Panc1 (cell line): Measurements from ENCODE around the gene SOWAHC. TPM values are rescaled to one million over a fixed set of nuclear protein-coding genes. Genes with fewer than 3 reads are reported as not detected.

Experiments used
- ATAC-seq: fragments of 200-7000 bp; cut with Tn5 transposase; 2 replicates; pipeline ENCODE4 v1.9.1; 2020; ENCODE audit warnings: mild to moderate bottlenecking, moderate library complexity
- BruUV-seq: library from RNA; stranded (reverse); fragments of 400-500 nt; replicated peaks from 2 replicates; lab custom pipeline; 2021; lab: Mats Ljungman, UMichigan
- CTCF ChIA-PET: fragments of 300-600 bp; sonication (Branson Sonifier 250); formaldehyde crosslinking; loops from one replicate; lab custom pipeline; 2022; ENCODE audit warnings: antibody characterized with exemption; lab: Charles Lee
- POLR2A ChIA-PET: fragments of 300-600 bp; sonication (Branson Sonifier 250); formaldehyde crosslinking; loops from one replicate; lab custom pipeline; 2022; ENCODE audit warnings: antibody characterized with exemption; lab: Charles Lee
- DNase-seq: peaks from one replicate; pipeline ENCODE4 v3.0.0-alpha.2; 2010; ENCODE audit warnings: low read depth, low spot score
- H3K27ac ChIP-seq: 2 replicates; pipeline ENCODE4 v1.5.1; 2011; ENCODE audit warnings: mild to moderate bottlenecking, low read length, inconsistent platforms
- H3K27me3 ChIP-seq: fragments of 200-500 bp; sonication (Bioruptor generic); 2 replicates; pipeline ENCODE4 v1.6.0; 2014; ENCODE audit warnings: low read length, inconsistent platforms; ENCODE audit not compliant: control insufficient read depth, insufficient read depth
- H3K36me3 ChIP-seq: fragments of 200-500 bp; sonication (Bioruptor generic); 2 replicates; pipeline ENCODE4 v1.5.1; 2014; ENCODE audit warnings: inconsistent platforms, mild to moderate bottlenecking, low read length, moderate library complexity; ENCODE audit not compliant: control insufficient read depth, insufficient read depth
- H3K4me1 ChIP-seq: 2 replicates; pipeline ENCODE4 v1.5.1; 2011; ENCODE audit warnings: inconsistent platforms, mild to moderate bottlenecking, low read length, moderate library complexity; ENCODE audit not compliant: control insufficient read depth, insufficient read depth
- H3K4me3 ChIP-seq, 2 experiments: 2 replicates each; pipeline ENCODE4 v1.5.1; 2011 to 2012; ENCODE audit warnings: low read depth in 2 of 2, low read length in 2 of 2, mild to moderate bottlenecking in 2 of 2, inconsistent platforms in 1 of 2, moderate library complexity in 1 of 2
- H3K9me3 ChIP-seq: fragments of 200-500 bp; sonication (Bioruptor generic); 2 replicates; pipeline ENCODE4 v1.5.1; 2014; ENCODE audit warnings: low read depth, mild to moderate bottlenecking, inconsistent platforms, low read length, moderate library complexity; ENCODE audit not compliant: control insufficient read depth, insufficient read depth
- CTCF ChIP-seq: fragments of 450-650 bp; IDR thresholded peaks from 2 replicates; pipeline ENCODE4 v1.5.1; 2017; ENCODE audit warnings: mild to moderate bottlenecking
- POLR2AphosphoS5 ChIP-seq: IDR thresholded peaks from 2 replicates; pipeline ENCODE4 v1.6.1; 2012; ENCODE audit warnings: mild to moderate bottlenecking, low read depth, low read length, moderate library complexity
- REST ChIP-seq, 2 experiments: IDR thresholded peaks; 2 replicates each; pipeline ENCODE4 v1.6.1; 2011 to 2012; ENCODE audit warnings: low read depth in 2 of 2, control low read depth in 1 of 2, low read length in 1 of 2, mild to moderate bottlenecking in 1 of 2, moderate library complexity in 1 of 2; ENCODE audit not compliant: insufficient read depth in 1 of 2
- SIN3A ChIP-seq: IDR thresholded peaks from 2 replicates; pipeline ENCODE4 v1.6.1; 2012; ENCODE audit warnings: low read depth, mild to moderate bottlenecking, low read length, moderate library complexity, borderline replicate concordance; ENCODE audit not compliant: insufficient read depth
- TCF7L2 ChIP-seq: IDR thresholded peaks from 2 replicates; pipeline ENCODE4 v1.6.1; 2011; ENCODE audit warnings: mild to moderate bottlenecking, low read depth, low read length, inconsistent platforms
- in situ Hi-C: cut with HindIII; loops from 2 replicates; pipeline ENCODE4 v1.10.0; 2016; ENCODE audit warnings: low sequenced_read_pairs, low pct_unique_long_range_greater_than_20kb
- intact Hi-C: fragments of 100-400 bp; cut with micrococcal nuclease; formaldehyde crosslinking; loops from one replicate; pipeline ENCODE4 v1.10.0; 2022; ENCODE audit not compliant: unreplicated experiment
- total RNA-seq: library from RNA; stranded (reverse); gene quantifications from one replicate; pipeline ENCODE4 v1.2.1, GENCODE V29; 2021; ENCODE audit not compliant: unreplicated experiment

SOWAHC gene
- total RNA-seq, 1 experiment from 2014 or later: 23.4 TPM

GRCh38 chr2:109582928-109583895 is 31.0 kb upstream of the SOWAHC start:
- no peak for ATAC-seq
- intact Hi-C loops: no loop called here
- in situ Hi-C loops: no loop called here
- ChIA-PET POLR2A (no interaction called here), CTCF (no interaction called here)
- Histone ChIP-seq H3K27me3 (no peaks in the 10 kb centered on the region), H3K4me3 (no peak overlapping the region), H3K4me1 (no peaks in the 10 kb centered on the region), H3K36me3 (peaks cover 6% of the 10 kb centered on the region; the same call in 1 of the 2 replicates), H3K27ac (no peak overlapping the region), H3K9me3 (no peaks in the 10 kb centered on the region)
- no TSS peak for BruUV-seq
- no peak for DNase-seq
- TF ChIP-seq CTCF (no peak), POLR2AphosphoS5 (no peak), REST (IDR thresholded peaks at IDR 0.05; ENCODE audit: insufficient read depth in 1 of 2, low read depth in 2 of 2, low read length in 1 of 2) (no peak), SIN3A (no peak), TCF7L2 (no peak)

- Histone ChIP-seq H3K27ac (no peak overlapping the region), H3K4me3 (no peak overlapping the region), H3K4me1 (no peaks in the 10 kb centered on the region), H3K36me3 (peaks cover 6% of the 10 kb centered on the region; the same call in 1 of the 2 replicates), H3K27me3 (no peaks in the 10 kb centered on the region), H3K9me3 (no peaks in the 10 kb centered on the region)
- BruUV-seq: no TSS peak
- POLR2A ChIA-PET: no interaction called here
- in situ Hi-C loops: no loop called here
- ATAC-seq: no peak
- TF ChIP-seq CTCF (no peak), SIN3A (no peak), TCF7L2 (no peak), POLR2AphosphoS5 (no peak), REST (IDR thresholded peaks at IDR 0.05; ENCODE audit: insufficient read depth in 1 of 2, low read depth in 2 of 2, low read length in 1 of 2) (no peak)
- no peak for DNase-seq
- CTCF ChIA-PET: no interaction called here
- intact Hi-C loops: no loop called here
Observed at GRCh38 chr2:109586687-109587086, 27.5 kb upstream of the SOWAHC start.
